Adipose tissue (tissue), 3 donors: ENCODE results near the gene TRPC4AP. TPM values are rescaled to one million over a fixed set of nuclear protein-coding genes. Genes with fewer than 3 reads are reported as not detected.

Experiments used
- H3K27ac ChIP-seq: one replicate; pipeline ENCODE4 v1.5.1; 2013; ENCODE audit warnings: low read depth, low read length
- WGBS, 3 donors: extraction: QIAGEN DNeasy Blood & Tissue Kit; methylation state at CpG; one replicate each; pipeline ENCODE4 v1.1.7; 2013; 5-methylcytosine and 5-hydroxymethylcytosine counted together
- polyA plus RNA-seq, 3 donors: library from polyadenylated mRNA; stranded (reverse); fragments of 200-250 nt; gene quantifications; one replicate each; pipeline ENCODE4 v1.2.3, GENCODE V29; 2013
- donor health status: healthy with polysubstance abuse.
- donor health status: Bipolar disorder and iron deficiency.
- donor health status: healthy.

Gene TRPC4AP
- polyA plus RNA-seq, 3 donors: 36.1 to 54.5 (median 43.1) TPM

DNA sequence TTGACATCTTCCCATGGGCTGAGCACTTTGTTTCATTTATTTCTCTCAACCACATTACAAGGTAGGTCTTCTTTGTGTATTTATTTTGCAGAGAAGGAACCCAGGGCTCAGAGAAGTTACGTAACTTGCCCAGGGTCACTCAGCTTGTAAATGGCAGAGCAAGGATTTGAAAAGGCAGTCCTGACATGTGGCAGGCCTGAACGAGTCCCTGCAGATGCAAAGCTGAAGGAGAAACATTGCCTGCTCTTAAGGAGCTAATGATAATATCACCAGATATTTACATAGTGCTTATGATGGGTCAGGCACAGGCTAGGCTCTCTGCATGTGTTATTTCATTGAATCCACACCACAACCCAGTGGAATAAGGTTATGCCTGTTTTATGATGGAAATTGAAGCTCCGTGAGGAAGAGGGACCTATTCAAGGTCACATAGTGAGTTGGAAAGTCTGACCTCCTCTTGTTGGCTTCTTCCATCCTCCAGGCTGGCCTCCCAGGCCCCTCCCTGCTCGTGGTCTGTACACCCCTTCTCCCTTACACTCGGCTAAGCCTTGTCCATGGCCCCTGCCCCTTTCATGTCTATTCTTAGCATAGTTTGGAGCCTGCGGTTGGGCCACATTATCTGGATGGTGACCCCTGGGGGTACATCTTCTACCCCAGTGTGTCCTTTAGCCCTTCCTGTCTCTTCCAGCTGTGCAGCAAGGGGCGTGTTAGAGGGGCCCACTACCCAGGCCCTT is 124.4 kb downstream of the TRPC4AP start:
- 81 to 85% (median 84%) methylated on average over 7 of the region's 7 CpGs for WGBS, 3 donors
- H3K27ac ChIP-seq: no peak overlapping the region

DNA sequence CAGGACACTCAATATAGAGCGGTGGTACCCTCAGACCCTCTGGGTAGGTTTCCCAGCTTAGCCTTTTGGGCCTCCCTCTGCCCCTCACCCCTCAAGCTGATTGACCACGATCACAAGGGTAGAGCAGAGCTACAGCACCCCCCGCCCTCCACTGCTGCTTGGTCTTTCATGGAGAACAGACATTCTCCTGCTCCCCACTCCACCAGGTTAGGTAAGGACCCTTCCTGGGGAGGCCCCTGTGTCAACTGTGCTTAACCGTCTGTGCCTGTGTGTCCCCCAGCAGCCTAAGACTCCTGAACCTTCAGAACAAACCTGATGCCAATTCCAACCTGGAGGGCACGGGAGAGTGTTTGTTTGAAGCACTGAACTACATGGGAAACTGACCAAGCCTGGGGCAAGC is 125.2 kb downstream of the TRPC4AP start:
- no peak overlapping the region for H3K27ac ChIP-seq
- WGBS, 3 donors: 85 to 91% (median 87%) methylated on average over 5 of the region's 5 CpGs

DNA sequence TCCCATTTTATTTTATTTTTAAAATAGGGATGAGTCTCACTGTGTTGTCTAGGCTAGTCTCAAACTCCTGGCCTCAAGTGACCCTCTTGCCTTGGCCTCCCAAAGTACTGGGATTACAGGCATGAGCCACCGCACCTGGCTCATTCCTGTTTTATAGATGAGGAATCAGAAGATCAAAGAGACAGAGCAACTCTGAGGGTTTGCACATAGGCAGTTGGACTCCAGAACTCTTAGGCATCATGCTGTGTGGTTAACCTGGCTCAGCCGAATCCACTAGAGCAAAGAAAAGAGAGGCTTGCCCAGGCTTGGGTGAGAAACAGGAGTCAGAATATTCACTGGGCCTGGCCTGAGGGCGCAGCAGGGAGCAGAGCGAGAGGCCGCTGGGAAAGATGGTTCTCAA is 127.6 kb downstream of the TRPC4AP start:
- no peak overlapping the region for H3K27ac ChIP-seq

DNA sequence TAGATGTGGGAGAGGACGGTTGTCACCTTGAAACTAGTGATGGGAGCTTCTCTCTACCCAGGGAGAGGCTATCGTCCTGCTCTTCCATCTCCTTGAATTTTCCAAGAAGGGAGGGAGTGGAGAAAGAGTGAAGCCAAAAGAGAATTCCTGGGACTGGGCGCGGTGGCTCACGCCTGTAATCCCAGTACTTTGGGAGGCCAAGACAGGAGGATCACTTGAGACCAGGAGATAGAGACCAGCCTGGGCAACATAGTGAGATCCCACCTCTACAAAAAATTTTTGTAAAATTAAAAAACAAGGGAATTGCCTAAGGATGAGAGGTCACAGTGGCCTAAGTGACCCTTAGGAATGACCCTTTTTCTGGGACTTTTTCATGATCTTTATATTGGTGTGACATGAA is 128.1 kb downstream of the TRPC4AP start:
- no peak overlapping the region for H3K27ac ChIP-seq
- 91 to 95% (median 94%) methylated on average over 5 of the region's 5 CpGs for WGBS, 3 donors

More for the DNA sequence above, 127.6 kb downstream of the TRPC4AP start:
- 93 to 99% (median 97%) methylated on average over 5 of the region's 5 CpGs for WGBS, 3 donors

DNA sequence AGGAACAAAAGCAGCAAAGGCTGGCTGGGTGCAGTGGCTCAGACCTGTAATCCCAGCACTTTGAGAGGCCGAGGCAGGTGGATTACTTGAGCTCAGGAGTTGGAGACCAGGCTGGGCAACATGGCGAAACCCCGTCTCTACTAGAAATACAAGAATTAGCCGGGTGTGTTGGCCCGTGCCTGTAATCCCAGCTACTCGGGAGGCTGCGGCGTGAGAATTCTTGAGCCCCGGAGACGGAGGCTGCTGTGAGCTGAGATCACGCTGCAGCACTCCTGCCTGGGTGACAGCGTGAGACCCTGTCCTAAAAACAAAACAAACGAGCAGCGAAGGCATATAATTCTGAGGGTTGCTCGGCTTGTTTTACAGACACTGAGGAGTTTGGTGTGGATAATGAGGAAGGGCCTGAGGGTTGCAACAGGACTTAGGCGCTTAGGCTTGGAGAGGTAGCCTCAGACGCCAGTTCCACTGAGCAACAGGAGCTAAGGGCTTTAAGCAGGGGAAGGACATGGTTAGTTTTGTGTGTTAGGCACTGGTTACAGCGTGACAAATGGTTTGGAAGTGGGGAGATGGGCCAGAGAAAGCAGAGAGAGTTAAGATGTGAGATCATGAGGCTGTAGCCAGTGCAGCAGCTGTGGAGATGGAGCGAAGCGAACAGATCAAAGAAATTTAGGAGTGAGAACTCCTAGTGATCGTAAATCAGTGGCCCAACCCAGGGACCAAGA is 135.7 kb downstream of the TRPC4AP start:
- H3K27ac ChIP-seq: no peak overlapping the region
- WGBS, 3 donors: 86 to 89% (median 88%) methylated on average over 21 of the region's 21 CpGs

DNA sequence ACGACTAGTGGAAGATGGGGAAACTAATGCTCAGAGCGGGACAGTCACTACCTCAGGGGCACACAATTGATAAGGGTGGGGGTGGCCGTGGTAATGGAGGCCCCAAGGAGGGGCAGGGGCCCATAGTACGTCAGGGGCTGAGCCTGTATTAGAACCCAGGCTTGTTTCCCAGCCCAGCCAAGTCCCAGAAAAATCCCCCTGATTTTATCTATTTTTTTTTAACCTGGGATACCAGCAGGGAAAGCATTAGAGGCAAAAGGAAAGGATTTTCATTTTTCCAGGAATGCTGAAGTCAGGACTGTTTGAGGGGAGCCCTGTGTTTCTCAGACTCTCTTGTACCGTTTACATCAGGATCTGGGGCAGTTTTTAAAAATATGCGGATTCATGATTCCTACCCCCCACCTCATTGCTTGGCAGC is 136.6 kb downstream of the TRPC4AP start:
- WGBS, 3 donors: 11 to 15% (median 12%) methylated on average over 6 of the region's 6 CpGs
- H3K27ac ChIP-seq: peak overlapping the region; percentile 51

DNA sequence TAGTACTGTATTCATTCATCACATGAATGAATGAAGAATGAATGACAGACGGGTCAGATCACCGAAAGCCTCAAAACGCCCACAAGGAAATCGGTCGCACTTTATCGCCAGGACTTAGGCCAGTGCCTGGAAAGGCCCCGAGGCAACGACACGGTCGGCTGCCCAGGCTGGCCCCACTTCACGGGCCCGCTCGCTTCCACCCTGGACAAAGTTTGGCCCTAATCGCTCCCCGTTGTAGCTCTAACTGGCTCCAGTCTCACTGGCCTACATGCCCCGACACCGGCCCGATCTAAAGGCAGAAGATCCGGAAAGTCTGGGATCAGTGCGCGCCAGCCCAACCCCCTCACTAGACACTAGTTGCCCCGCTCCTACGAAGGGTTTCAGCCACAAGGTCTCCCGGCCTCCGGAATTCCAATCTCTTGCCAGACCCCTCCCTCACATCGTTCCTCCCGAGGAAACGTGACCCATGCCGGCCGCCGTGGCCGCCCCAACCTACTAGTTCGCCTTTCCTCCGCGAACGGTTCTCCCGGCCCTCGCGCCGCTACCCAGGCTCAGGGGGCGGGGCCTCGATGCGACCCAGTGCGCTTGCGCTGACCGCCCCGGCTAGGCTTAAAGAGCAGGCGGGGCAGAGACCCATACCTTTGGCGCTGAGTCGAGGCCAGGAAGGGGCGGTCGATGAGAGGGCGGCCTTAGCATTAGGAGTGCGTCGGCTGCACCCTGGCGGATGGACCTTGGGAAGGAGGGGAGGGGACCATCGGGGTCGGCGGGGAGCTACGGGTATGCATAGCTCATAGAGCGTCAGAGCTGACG is 137.2 kb downstream of the TRPC4AP start, which contains the start of the genes GSS and MYH7B:
TSS of gene GSS (minus strand) at position 576 of the 810 bp plus-strand sequence. CDS start 3,954 bp downstream, outside the sequence.
TSS of gene MYH7B (plus strand) at position 638 of the 810 bp plus-strand sequence. CDS start 22,138 bp downstream, outside the sequence.
- 0 to 1% (median 0%) methylated on average over 62 of the region's 62 CpGs for WGBS, 3 donors
- peak within 1 kb of the TSS; percentile 51 for H3K27ac ChIP-seq

DNA sequence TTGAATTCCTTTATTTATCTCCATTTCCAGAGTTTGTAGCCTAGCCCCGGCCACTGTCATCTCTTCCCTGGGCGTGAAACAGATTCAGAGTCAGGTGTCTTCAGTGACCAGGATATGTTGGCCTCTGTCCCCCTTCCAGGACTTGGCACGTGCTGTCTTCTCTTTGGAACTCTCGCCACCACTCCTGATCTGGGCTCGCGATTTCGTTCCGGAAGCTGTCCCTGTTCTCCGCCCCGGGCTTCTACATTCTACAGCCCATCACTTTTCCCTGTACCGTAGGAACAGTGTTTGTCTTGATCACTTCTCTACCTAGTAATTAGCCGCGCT is 137.7 kb downstream of the TRPC4AP start:
- WGBS, 3 donors: 10 to 13% (median 12%) methylated on average over 13 of the region's 13 CpGs
- peak overlapping the region; percentile 21 for H3K27ac ChIP-seq

DNA sequence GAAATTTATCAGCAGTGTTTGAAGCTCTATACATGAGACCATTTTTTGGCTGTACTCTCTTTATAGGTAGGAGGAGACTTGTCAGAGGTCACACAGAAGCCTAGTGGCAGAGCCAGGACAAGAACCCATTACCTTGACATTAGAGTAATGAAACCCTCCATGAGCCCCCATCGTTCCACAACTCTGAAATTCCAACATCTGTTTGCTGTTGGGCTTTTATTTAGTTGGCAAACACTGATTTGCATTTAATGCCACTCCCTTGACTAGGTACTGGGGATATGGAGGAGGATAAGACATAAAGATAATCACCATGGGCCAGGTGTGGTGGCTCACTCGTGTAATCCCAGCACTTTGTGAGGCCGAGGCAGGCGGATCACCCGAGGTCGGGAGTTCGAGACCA is 138.6 kb downstream of the TRPC4AP start:
- 79 to 94% (median 93%) methylated on average over 7 of the region's 7 CpGs for WGBS, 3 donors
- no peak overlapping the region for H3K27ac ChIP-seq

DNA sequence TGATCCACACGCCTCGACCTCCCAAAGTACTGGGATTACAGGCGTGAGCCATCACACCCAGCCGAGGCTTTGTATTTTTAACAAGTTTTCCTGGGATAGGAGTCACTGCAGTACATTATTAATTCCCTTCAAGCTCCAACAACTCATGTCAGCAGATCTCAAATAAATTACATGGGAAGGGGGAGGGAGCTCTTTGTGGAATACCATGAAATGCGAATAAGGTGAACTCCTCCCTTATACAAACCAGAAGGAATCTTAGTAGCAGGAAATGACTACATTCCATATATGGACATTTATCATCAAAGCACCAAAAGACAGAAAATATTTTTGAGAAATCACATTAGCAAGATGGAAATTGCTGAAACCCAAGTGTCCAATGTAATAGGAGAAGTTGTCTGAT is 139.9 kb downstream of the TRPC4AP start:
- no peak overlapping the region for H3K27ac ChIP-seq
- WGBS, 3 donors: 80 to 91% (median 82%) methylated on average over 5 of the region's 5 CpGs

Other genes starting within 250 kb of the TRPC4AP start
- gene GGT7, start 220.0 kb downstream of the TRPC4AP start, polyA plus RNA-seq: 10 to 100 TPM in 2 of 3 donors, 1 to 10 TPM in 1; 8.1 to 12.8 (median 11.7) TPM
- gene ACSS2, start 216.2 kb downstream of the TRPC4AP start, polyA plus RNA-seq: 100 to 1,000 TPM in 1 of 3 donors, 10 to 100 TPM in 2; 22.9 to 150 (median 94.7) TPM
- gene GSS, start 137.0 kb downstream of the TRPC4AP start, polyA plus RNA-seq: 10 to 100 TPM; 12.0 to 33.6 (median 29.9) TPM
- 1 to 10 TPM in 1 of 3 donors, under 1 TPM in 2; 0.30 to 3.1 (median 0.76) TPM for gene MYH7B, start 136.9 kb downstream of the TRPC4AP start, polyA plus RNA-seq
- 10 to 100 TPM in 2 of 3 donors, 1 to 10 TPM in 1; 9.7 to 23.8 (median 23.3) TPM for gene EDEM2, start 54.5 kb upstream of the TRPC4AP start, polyA plus RNA-seq
- gene PROCR, start 79.3 kb upstream of the TRPC4AP start, polyA plus RNA-seq: 10 to 100 TPM; 16.1 to 83.3 (median 78.7) TPM
- 1 to 10 TPM in 1 of 3 donors, under 1 TPM in 2; 0.45 to 4.0 (median 0.98) TPM for gene MMP24, start 133.9 kb upstream of the TRPC4AP start, polyA plus RNA-seq
- 10 to 100 TPM; 17.8 to 70.2 (median 57.9) TPM for gene MMP24OS, start 185.3 kb upstream of the TRPC4AP start, polyA plus RNA-seq
- gene EIF6, start 192.0 kb upstream of the TRPC4AP start, polyA plus RNA-seq: 100 to 1,000 TPM in 1 of 3 donors, 10 to 100 TPM in 2; 70.7 to 117 (median 71.9) TPM
- under 1 TPM in 1 of 3 donors, not detected in 2; 0.03 TPM for gene FAM83C, start 199.6 kb upstream of the TRPC4AP start, polyA plus RNA-seq